ENCODE measurements around the gene POP7.
"Not testable (repeated sequence)": the region's sequence is repeated elsewhere in the genome, so short reads cannot be mapped to it uniquely, and the experiment has no call there.

POP7 gene

DNA sequence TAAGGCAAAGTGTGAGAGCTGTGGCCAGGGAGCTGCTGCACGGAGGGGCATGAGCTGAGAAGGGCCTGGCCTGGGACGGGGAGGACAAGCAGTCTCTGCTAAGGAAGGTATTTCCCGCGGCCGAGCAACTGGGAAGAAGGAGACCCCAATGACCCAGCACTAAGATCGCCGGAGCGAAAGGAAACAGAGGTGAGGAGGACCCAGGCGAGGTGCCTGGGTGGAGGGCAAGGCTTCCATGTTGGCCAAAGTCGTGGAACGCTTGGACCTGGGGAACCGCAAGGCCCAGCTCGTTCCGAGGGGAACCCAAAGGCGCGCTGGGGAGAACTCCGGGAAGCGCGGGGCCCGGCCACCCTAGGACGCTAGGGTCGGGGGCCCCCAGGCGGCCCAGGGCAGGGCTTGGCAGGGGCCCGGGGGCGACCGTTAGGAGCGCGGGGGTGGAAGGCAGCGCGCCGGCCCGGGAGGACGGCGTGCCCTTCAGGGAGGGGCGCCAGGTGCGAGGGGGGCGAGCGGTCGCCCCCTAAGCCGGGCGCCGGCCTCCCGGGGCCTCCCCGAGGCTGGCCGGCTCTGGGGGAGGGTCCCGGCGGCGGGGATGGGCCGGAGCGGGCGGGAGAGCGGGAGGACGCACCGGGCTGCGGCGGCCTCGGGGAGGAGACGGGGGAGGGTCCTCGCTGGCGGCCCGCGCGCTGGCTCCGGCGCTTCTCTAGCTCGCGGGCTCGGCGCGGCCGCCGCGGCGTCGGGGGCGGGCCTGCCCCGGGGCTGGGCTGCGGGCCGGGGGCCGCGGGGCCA is 12.4 kb upstream of the POP7 start:
- H3K4me1 ChIP-seq (ENCODE audit: control insufficient read depth in 2 of 2, insufficient read depth in 2 of 2, low read length in 2 of 2) = peaks cover 16 to 19% of the 10 kb centered on the region in 2 donors
- H3K9me3 ChIP-seq (ENCODE audit: control insufficient read depth in 2 of 2, low read length in 2 of 2) = no peaks in the 10 kb centered on the region
- no peaks in the 10 kb centered on the region for H3K27me3 ChIP-seq (ENCODE audit: control insufficient read depth in 2 of 2, insufficient read depth in 2 of 2, low read length in 2 of 2)
- H3K36me3 ChIP-seq (ENCODE audit: control insufficient read depth in 2 of 2, insufficient read depth in 2 of 2, low read length in 2 of 2) = peaks cover 4 to 6% of the 10 kb centered on the region in 2 donors
- peak overlapping the region; percentile 70 to 75 for H3K9ac ChIP-seq (ENCODE audit: low read depth in 1 of 2, low read length in 2 of 2)
- H3K27ac ChIP-seq (ENCODE audit: low read depth in 2 of 2, low read length in 2 of 2) = peak overlapping the region in 1 of 2 donors; percentile 23
- H3K4me3 ChIP-seq (ENCODE audit: low read length in 2 of 2) = peak overlapping the region; percentile 59 to 81

- peaks cover 16 to 19% of the 10 kb centered on the region in 2 donors for H3K4me1 ChIP-seq (ENCODE audit: control insufficient read depth in 2 of 2, insufficient read depth in 2 of 2, low read length in 2 of 2)
- H3K36me3 ChIP-seq (ENCODE audit: control insufficient read depth in 2 of 2, insufficient read depth in 2 of 2, low read length in 2 of 2) = no peaks in the 10 kb centered on the region
- H3K27me3 ChIP-seq (ENCODE audit: control insufficient read depth in 2 of 2, insufficient read depth in 2 of 2, low read length in 2 of 2) = peaks cover 0 to 4% of the 10 kb centered on the region in 2 donors
- no peaks in the 10 kb centered on the region for H3K9me3 ChIP-seq (ENCODE audit: control insufficient read depth in 2 of 2, low read length in 2 of 2)
- H3K4me3 ChIP-seq (ENCODE audit: low read length in 2 of 2) = peak within 1 kb of the TSS; percentile 59 to 81
- H3K27ac ChIP-seq (ENCODE audit: low read depth in 2 of 2, low read length in 2 of 2) = peak within 1 kb of the TSS in 1 of 2 donors; percentile 32
- peak within 1 kb of the TSS; percentile 70 to 75 for H3K9ac ChIP-seq (ENCODE audit: low read depth in 1 of 2, low read length in 2 of 2)
Observed at GRCh38 chr7:100694098-100694745, 11.7 kb upstream of the POP7 start, which contains the start of gene GIGYF1. Gene GIGYF1, minus strand, starts transcription at chr7:100694250. Its CDS starts 6,012 bp downstream, at chr7:100688238.

- H3K4me3 ChIP-seq (ENCODE audit: low read length in 2 of 2) = no peak overlapping the region
- peaks cover 6 to 7% of the 10 kb centered on the region in 2 donors for H3K27me3 ChIP-seq (ENCODE audit: control insufficient read depth in 2 of 2, insufficient read depth in 2 of 2, low read length in 2 of 2)
- H3K27ac ChIP-seq (ENCODE audit: low read depth in 2 of 2, low read length in 2 of 2) = no peak overlapping the region
- H3K36me3 ChIP-seq (ENCODE audit: control insufficient read depth in 2 of 2, insufficient read depth in 2 of 2, low read length in 2 of 2) = no peaks in the 10 kb centered on the region
- no peaks in the 10 kb centered on the region for H3K9me3 ChIP-seq (ENCODE audit: control insufficient read depth in 2 of 2, low read length in 2 of 2)
- H3K9ac ChIP-seq (ENCODE audit: low read depth in 1 of 2, low read length in 2 of 2) = no peak overlapping the region
- H3K4me1 ChIP-seq (ENCODE audit: control insufficient read depth in 2 of 2, insufficient read depth in 2 of 2, low read length in 2 of 2) = peaks cover 16 to 19% of the 10 kb centered on the region in 2 donors
Observed at GRCh38 chr7:100696123-100696521, 9.8 kb upstream of the POP7 start.

GRCh38 chr7:100699018-100699417 is 6.9 kb upstream of the POP7 start:
- no peak overlapping the region for H3K4me3 ChIP-seq (ENCODE audit: low read length in 2 of 2)
- H3K9ac ChIP-seq (ENCODE audit: low read depth in 1 of 2, low read length in 2 of 2) = no peak overlapping the region
- H3K9me3 ChIP-seq (ENCODE audit: control insufficient read depth in 2 of 2, low read length in 2 of 2) = no peaks in the 10 kb centered on the region
- H3K27me3 ChIP-seq (ENCODE audit: control insufficient read depth in 2 of 2, insufficient read depth in 2 of 2, low read length in 2 of 2) = peaks cover 6 to 7% of the 10 kb centered on the region in 2 donors
- no peak overlapping the region for H3K27ac ChIP-seq (ENCODE audit: low read depth in 2 of 2, low read length in 2 of 2)
- H3K4me1 ChIP-seq (ENCODE audit: control insufficient read depth in 2 of 2, insufficient read depth in 2 of 2, low read length in 2 of 2) = no peaks in the 10 kb centered on the region
- H3K36me3 ChIP-seq (ENCODE audit: control insufficient read depth in 2 of 2, insufficient read depth in 2 of 2, low read length in 2 of 2) = no peaks in the 10 kb centered on the region

GRCh38 chr7:100701089-100701488 is 4.8 kb upstream of the POP7 start:
- H3K9ac ChIP-seq (ENCODE audit: low read depth in 1 of 2, low read length in 2 of 2); H3K27ac ChIP-seq (ENCODE audit: low read depth in 2 of 2, low read length in 2 of 2); H3K4me1 ChIP-seq (ENCODE audit: control insufficient read depth in 2 of 2, insufficient read depth in 2 of 2, low read length in 2 of 2); H3K27me3 ChIP-seq (ENCODE audit: control insufficient read depth in 2 of 2, insufficient read depth in 2 of 2, low read length in 2 of 2); H3K36me3 ChIP-seq (ENCODE audit: control insufficient read depth in 2 of 2, insufficient read depth in 2 of 2, low read length in 2 of 2); H3K4me3 ChIP-seq (ENCODE audit: low read length in 2 of 2); H3K9me3 ChIP-seq (ENCODE audit: control insufficient read depth in 2 of 2, low read length in 2 of 2): not testable (repeated sequence)

- Histone ChIP-seq H3K27ac (ENCODE audit: low read depth in 2 of 2, low read length in 2 of 2) (peak overlapping the region; percentile 85 to 97), H3K27me3 (ENCODE audit: control insufficient read depth in 2 of 2, insufficient read depth in 2 of 2, low read length in 2 of 2) (no peaks in the 10 kb centered on the region), H3K4me3 (ENCODE audit: low read length in 2 of 2) (peak overlapping the region; percentile 88 to 93), H3K9ac (ENCODE audit: low read depth in 1 of 2, low read length in 2 of 2) (peak overlapping the region; percentile 79 to 97), H3K4me1 (ENCODE audit: control insufficient read depth in 2 of 2, insufficient read depth in 2 of 2, low read length in 2 of 2) (peaks cover 13 to 15% of the 10 kb centered on the region in 2 donors), H3K36me3 (ENCODE audit: control insufficient read depth in 2 of 2, insufficient read depth in 2 of 2, low read length in 2 of 2) (peaks cover 0 to 2% of the 10 kb centered on the region in 2 donors), H3K9me3 (ENCODE audit: control insufficient read depth in 2 of 2, low read length in 2 of 2) (no peaks in the 10 kb centered on the region)
Observed at GRCh38 chr7:100705320-100705752, 585 bp upstream of the POP7 start.

DNA sequence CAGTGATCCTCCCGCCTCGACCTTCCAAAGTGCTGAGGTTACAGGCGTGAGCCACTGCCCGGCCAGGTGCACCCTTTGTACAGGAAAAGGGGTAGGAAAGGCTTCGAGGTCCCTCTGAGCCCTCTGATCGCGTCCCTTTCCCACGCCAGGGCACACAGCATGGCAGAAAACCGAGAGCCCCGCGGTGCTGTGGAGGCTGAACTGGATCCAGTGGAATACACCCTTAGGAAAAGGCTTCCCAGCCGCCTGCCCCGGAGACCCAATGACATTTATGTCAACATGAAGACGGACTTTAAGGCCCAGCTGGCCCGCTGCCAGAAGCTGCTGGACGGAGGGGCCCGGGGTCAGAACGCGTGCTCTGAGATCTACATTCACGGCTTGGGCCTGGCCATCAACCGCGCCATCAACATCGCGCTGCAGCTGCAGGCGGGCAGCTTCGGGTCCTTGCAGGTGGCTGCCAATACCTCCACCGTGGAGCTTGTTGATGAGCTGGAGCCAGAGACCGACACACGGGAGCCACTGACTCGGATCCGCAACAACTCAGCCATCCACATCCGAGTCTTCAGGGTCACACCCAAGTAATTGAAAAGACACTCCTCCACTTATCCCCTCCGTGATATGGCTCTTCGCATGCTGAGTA is 871 bp downstream of the POP7 start:
- peak overlapping the region; percentile 88 to 93 for H3K4me3 ChIP-seq (ENCODE audit: low read length in 2 of 2)
- H3K9me3 ChIP-seq (ENCODE audit: control insufficient read depth in 2 of 2, low read length in 2 of 2) = no peaks in the 10 kb centered on the region
- peak overlapping the region in 1 of 2 donors; percentile 97 for H3K27ac ChIP-seq (ENCODE audit: low read depth in 2 of 2, low read length in 2 of 2)
- peak overlapping the region; percentile 79 to 83 for H3K9ac ChIP-seq (ENCODE audit: low read depth in 1 of 2, low read length in 2 of 2)
- H3K27me3 ChIP-seq (ENCODE audit: control insufficient read depth in 2 of 2, insufficient read depth in 2 of 2, low read length in 2 of 2) = no peaks in the 10 kb centered on the region
- peaks cover 13 to 15% of the 10 kb centered on the region in 2 donors for H3K4me1 ChIP-seq (ENCODE audit: control insufficient read depth in 2 of 2, insufficient read depth in 2 of 2, low read length in 2 of 2)
- peaks cover 0 to 2% of the 10 kb centered on the region in 2 donors for H3K36me3 ChIP-seq (ENCODE audit: control insufficient read depth in 2 of 2, insufficient read depth in 2 of 2, low read length in 2 of 2)

- H3K4me1 ChIP-seq (ENCODE audit: control insufficient read depth in 2 of 2, insufficient read depth in 2 of 2, low read length in 2 of 2) = peaks cover 13 to 15% of the 10 kb centered on the region in 2 donors
- H3K27me3 ChIP-seq (ENCODE audit: control insufficient read depth in 2 of 2, insufficient read depth in 2 of 2, low read length in 2 of 2) = no peaks in the 10 kb centered on the region
- H3K9me3 ChIP-seq (ENCODE audit: control insufficient read depth in 2 of 2, low read length in 2 of 2) = no peaks in the 10 kb centered on the region
- H3K4me3 ChIP-seq (ENCODE audit: low read length in 2 of 2) = no peak overlapping the region
- H3K36me3 ChIP-seq (ENCODE audit: control insufficient read depth in 2 of 2, insufficient read depth in 2 of 2, low read length in 2 of 2) = peaks cover 0 to 2% of the 10 kb centered on the region in 2 donors
- no peak overlapping the region for H3K27ac ChIP-seq (ENCODE audit: low read depth in 2 of 2, low read length in 2 of 2)
- H3K9ac ChIP-seq (ENCODE audit: low read depth in 1 of 2, low read length in 2 of 2) = no peak overlapping the region
Observed at GRCh38 chr7:100708395-100708794, 2.5 kb downstream of the POP7 start.

GRCh38 chr7:100710452-100710851 is 4.5 kb downstream of the POP7 start:
- H3K4me3 ChIP-seq (ENCODE audit: low read length in 2 of 2) = no peak overlapping the region
- no peak overlapping the region for H3K9ac ChIP-seq (ENCODE audit: low read depth in 1 of 2, low read length in 2 of 2)
- peaks cover 0 to 2% of the 10 kb centered on the region in 2 donors for H3K36me3 ChIP-seq (ENCODE audit: control insufficient read depth in 2 of 2, insufficient read depth in 2 of 2, low read length in 2 of 2)
- H3K27ac ChIP-seq (ENCODE audit: low read depth in 2 of 2, low read length in 2 of 2) = no peak overlapping the region
- H3K9me3 ChIP-seq (ENCODE audit: control insufficient read depth in 2 of 2, low read length in 2 of 2) = no peaks in the 10 kb centered on the region
- peaks cover 8% of the 10 kb centered on the region in 2 donors for H3K4me1 ChIP-seq (ENCODE audit: control insufficient read depth in 2 of 2, insufficient read depth in 2 of 2, low read length in 2 of 2)
- H3K27me3 ChIP-seq (ENCODE audit: control insufficient read depth in 2 of 2, insufficient read depth in 2 of 2, low read length in 2 of 2) = no peaks in the 10 kb centered on the region

GRCh38 chr7:100711369-100711768 is 5.4 kb downstream of the POP7 start:
- Histone ChIP-seq H3K9ac (ENCODE audit: low read depth in 1 of 2, low read length in 2 of 2) (no peak overlapping the region), H3K27me3 (ENCODE audit: control insufficient read depth in 2 of 2, insufficient read depth in 2 of 2, low read length in 2 of 2) (no peaks in the 10 kb centered on the region), H3K27ac (ENCODE audit: low read depth in 2 of 2, low read length in 2 of 2) (no peak overlapping the region)

More at GRCh38 chr7:100711369-100711768, 5.4 kb downstream of the POP7 start:
- Histone ChIP-seq H3K36me3 (ENCODE audit: control insufficient read depth in 2 of 2, insufficient read depth in 2 of 2, low read length in 2 of 2) (peaks cover 0 to 2% of the 10 kb centered on the region in 2 donors), H3K9me3 (ENCODE audit: control insufficient read depth in 2 of 2, low read length in 2 of 2) (no peaks in the 10 kb centered on the region), H3K4me3 (ENCODE audit: low read length in 2 of 2) (no peak overlapping the region), H3K4me1 (ENCODE audit: control insufficient read depth in 2 of 2, insufficient read depth in 2 of 2, low read length in 2 of 2) (peaks cover 8% of the 10 kb centered on the region in 2 donors)

Measured in mucosa of rectum (tissue), 2 donors.